ENCODE data around the gene CYREN. TPM values are rescaled to one million over a fixed set of nuclear protein-coding genes. Genes with fewer than 3 reads are reported as not detected.

Gene CYREN
- total RNA-seq, 1 donor from 2014 or later, result 26.9 TPM

- peaks cover 2% of the 10 kb centered on the region for H3K27me3 Mint-ChIP-seq (ENCODE audit: insufficient read depth, low read depth)
- H3K36me3 ChIP-seq, result no peaks in the 10 kb centered on the region
Observed at GRCh38 chr7:135197343-135197742, 26.8 kb upstream of the CYREN start.

GRCh38 chr7:135195968-135196629 is 25.6 kb upstream of the CYREN start:
- no peaks in the 10 kb centered on the region for H3K9me3 ChIP-seq (ENCODE audit: low read depth)
- H3K36me3 ChIP-seq, result no peaks in the 10 kb centered on the region
- H3K4me3 Mint-ChIP-seq, result no peak overlapping the region
- no peak overlapping the region for H2AFZ ChIP-seq (replicated peaks)
- no peak overlapping the region for H3K4me2 ChIP-seq
- no peaks in the 10 kb centered on the region for H3K9me3 Mint-ChIP-seq
- no peak for TF ChIP-seq CTCF (IDR thresholded peaks at IDR 0.05)
- no peak overlapping the region for H3K27ac ChIP-seq
- no peaks in the 10 kb centered on the region for H4K20me1 ChIP-seq (ENCODE audit: low read depth)
- no peaks in the 10 kb centered on the region for H3K27me3 ChIP-seq
- no peaks in the 10 kb centered on the region for H3K4me1 ChIP-seq
- H3K79me2 ChIP-seq (ENCODE audit: low read depth), result no peaks in the 10 kb centered on the region
- H3K4me3 ChIP-seq, result no peak overlapping the region
- peaks cover 2% of the 10 kb centered on the region for H3K27me3 Mint-ChIP-seq (ENCODE audit: insufficient read depth, low read depth)
- DNase-seq (ENCODE audit: low spot score), result no peak
- H3K27ac Mint-ChIP-seq, result no peak overlapping the region
- H3K4me1 Mint-ChIP-seq, result peaks cover 11% of the 10 kb centered on the region
- peaks cover 29% of the 10 kb centered on the region for H3K36me3 Mint-ChIP-seq
- H3F3A ChIP-seq (ENCODE audit: low read depth), result no peaks in the 10 kb centered on the region
- H3K9ac ChIP-seq, result no peak overlapping the region

More at GRCh38 chr7:135197343-135197742, 26.8 kb upstream of the CYREN start:
- no peaks in the 10 kb centered on the region for H4K20me1 ChIP-seq (ENCODE audit: low read depth)
- no peak overlapping the region for H3K27ac ChIP-seq
- H3K4me3 Mint-ChIP-seq, result no peak overlapping the region
- H3K4me2 ChIP-seq, result no peak overlapping the region
- no peaks in the 10 kb centered on the region for H3K9me3 Mint-ChIP-seq
- H3K4me3 ChIP-seq, result no peak overlapping the region
- no peaks in the 10 kb centered on the region for H3K9me3 ChIP-seq (ENCODE audit: low read depth)
- no peak overlapping the region for H3K27ac Mint-ChIP-seq
- no peak overlapping the region for H2AFZ ChIP-seq (replicated peaks)
- H3K79me2 ChIP-seq (ENCODE audit: low read depth), result no peaks in the 10 kb centered on the region
- H3K36me3 Mint-ChIP-seq, result peaks cover 26% of the 10 kb centered on the region
- no peak for DNase-seq (ENCODE audit: low spot score)
- TF ChIP-seq EZH2phosphoT487 (IDR thresholded peaks at IDR 0.05), result no peak
- no peak for TF ChIP-seq EZH2 (IDR thresholded peaks at IDR 0.05)
- no peak for TF ChIP-seq CTCF (IDR thresholded peaks at IDR 0.05)
- H3K4me1 Mint-ChIP-seq, result peaks cover 11% of the 10 kb centered on the region
- H3F3A ChIP-seq (ENCODE audit: low read depth), result no peaks in the 10 kb centered on the region
- no peaks in the 10 kb centered on the region for H3K4me1 ChIP-seq
- no peak overlapping the region for H3K9ac ChIP-seq
- no peaks in the 10 kb centered on the region for H3K27me3 ChIP-seq

GRCh38 chr7:135195156-135195555 is 24.6 kb upstream of the CYREN start:
- no peaks in the 10 kb centered on the region for H3K79me2 ChIP-seq (ENCODE audit: low read depth)
- no peaks in the 10 kb centered on the region for H3K27me3 ChIP-seq
- no peak overlapping the region for H3K9ac ChIP-seq
- Mint-ChIP-seq H3K36me3 (peaks cover 29% of the 10 kb centered on the region), H3K4me1 (peaks cover 11% of the 10 kb centered on the region), H3K27me3 (ENCODE audit: insufficient read depth, low read depth) (peaks cover 2% of the 10 kb centered on the region), H3K9me3 (no peaks in the 10 kb centered on the region), H3K27ac (no peak overlapping the region), H3K4me3 (no peak overlapping the region)
- no peak for DNase-seq (ENCODE audit: low spot score)
- H4K20me1 ChIP-seq (ENCODE audit: low read depth), result no peaks in the 10 kb centered on the region
- no peak overlapping the region for H3K4me2 ChIP-seq
- H3K27ac ChIP-seq, result no peak overlapping the region
- H3K36me3 ChIP-seq, result no peaks in the 10 kb centered on the region
- H3F3A ChIP-seq (ENCODE audit: low read depth), result no peaks in the 10 kb centered on the region
- no peak overlapping the region for H2AFZ ChIP-seq (replicated peaks)
- H3K4me1 ChIP-seq, result no peaks in the 10 kb centered on the region
- TF ChIP-seq CTCF (IDR thresholded peaks at IDR 0.05) (no peak), EZH2 (IDR thresholded peaks at IDR 0.05) (no peak), EZH2phosphoT487 (IDR thresholded peaks at IDR 0.05) (no peak)
- no peaks in the 10 kb centered on the region for H3K9me3 ChIP-seq (ENCODE audit: low read depth)
- no peak overlapping the region for H3K4me3 ChIP-seq

Data from neural progenitor cell (in vitro differentiated cells).